Measurements from ENCODE around the gene YWHAE. TPM values are rescaled to one million over a fixed set of nuclear protein-coding genes. Genes with fewer than 3 reads are reported as not detected.

The YWHAE gene
- total and polyA plus RNA-seq, 2 of the 4 experiments (the other 2 are of a cell fraction): 358 to 774 TPM

GRCh38 chr17:1421470-1421869 is 21.4 kb upstream of the YWHAE start (continued):
- TF ChIP-seq USF2 (IDR thresholded peaks at IDR 0.05; ENCODE audit: low read depth, low read length): no peak

GRCh38 chr17:1420981-1421380 is 21.0 kb upstream of the YWHAE start:
- in situ Hi-C loops (cut with MboI; ENCODE audit: low sequenced_read_pairs) (no loop called here), intact Hi-C loops (cut with micrococcal nuclease) (no loop called here), dilution Hi-C loops (cut with HindIII; ENCODE audit: low sequenced_read_pairs, unreplicated experiment) (no loop called here)
- Histone ChIP-seq H4K20me1 (ENCODE audit: insufficient read depth, low read length) (peaks cover 45% of the 10 kb centered on the region), H2BK15ac (ENCODE audit: low read depth, low read length) (no peak overlapping the region), H3K56ac (ENCODE audit: extremely low read depth, insufficient read depth, low read length) (no peak overlapping the region), H4K5ac (ENCODE audit: low read depth, low read length) (no peak overlapping the region), H3K4me1 (ENCODE audit: control insufficient read depth, insufficient read depth, low read length) (peaks cover 15% of the 10 kb centered on the region), H4K8ac (ENCODE audit: low read depth in 2 of 2, low read length in 2 of 2) (no peak overlapping the region), H3K23ac (ENCODE audit: low read depth, low read length) (no peak overlapping the region), H3K79me1 (ENCODE audit: low read depth in 1 of 2, low read length in 2 of 2) (peaks cover 11 to 73% of the 10 kb centered on the region in 2 experiments), H2BK120ac (ENCODE audit: low read depth, low read length) (no peak overlapping the region), H3K9me1 (ENCODE audit: insufficient read depth, low read length) (peaks cover 20% of the 10 kb centered on the region), H3K18ac (ENCODE audit: low read depth, low read length) (no peak overlapping the region), H3K27me3 (ENCODE audit: control insufficient read depth, insufficient read depth, low read length) (no peaks in the 10 kb centered on the region), H3K4ac (ENCODE audit: low read depth, low read length) (no peak overlapping the region), H2AFZ (replicated peaks; ENCODE audit: low read length, poor library complexity) (no peak overlapping the region), H3K36me3 (ENCODE audit: control insufficient read depth, insufficient read depth, low read length) (peaks cover 20% of the 10 kb centered on the region), H3K9me3 (ENCODE audit: control insufficient read depth, insufficient read depth, low read length) (no peaks in the 10 kb centered on the region), H3K4me3 (ENCODE audit: insufficient read depth, low read depth, low read length) (no peak overlapping the region), H2AK5ac (ENCODE audit: low read depth, low read length) (no peak overlapping the region), H3K4me2 (ENCODE audit: low read depth, low read length) (no peak overlapping the region), H2AK9ac (replicated peaks; ENCODE audit: low read depth, low read length, poor library complexity) (no peak overlapping the region), H4K91ac (ENCODE audit: insufficient read depth, low read depth, low read length) (no peak overlapping the region), H3K27ac (ENCODE audit: insufficient read depth, low read length) (no peak overlapping the region), H2BK20ac (ENCODE audit: low read depth, low read length) (no peak overlapping the region), H2BK5ac (ENCODE audit: low read depth, low read length, poor library complexity, severe bottlenecking) (no peak overlapping the region), H3K9ac (ENCODE audit: low read depth, low read length) (no peak overlapping the region), H3K14ac (replicated peaks; ENCODE audit: low read depth, low read length) (no peak overlapping the region)
- TF ChIP-seq USF2 (IDR thresholded peaks at IDR 0.05; ENCODE audit: low read depth, low read length) (no peak), ELK1 (IDR thresholded peaks at IDR 0.05; ENCODE audit: borderline replicate concordance, low read depth, low read length) (no peak), SMC3 (IDR thresholded peaks at IDR 0.05; ENCODE audit: low read depth, low read length) (no peak), MAZ (IDR thresholded peaks at IDR 0.05; ENCODE audit: borderline replicate concordance, low read depth, low read length) (no peak), MAFK (IDR thresholded peaks at IDR 0.05; ENCODE audit: low read depth, low read length) (no peak), CHD1 (IDR thresholded peaks at IDR 0.05; ENCODE audit: low read depth, low read length) (no peak), CTCF (conservative IDR thresholded peaks at IDR 0.05; ENCODE audit: low read depth, low read length) (no peak)
- CTCF ChIA-PET: no interaction called here
- DNase-seq (no peak), ATAC-seq (ENCODE audit: low read depth) (no peak)
- no TSS peak for BruUV-seq (replicated peaks)
- POLR2A ChIA-PET (ENCODE audit: unreplicated experiment): no interaction called here
- no CpG with 5 or more reads among the region's 2 CpGs for whole genome bisulfite sequencing, 2 experiments (ENCODE audit: extremely low coverage in 2 of 2, insufficient read length in 1 of 2)
